ENCODE measurements around the gene MAGI2.

DNA sequence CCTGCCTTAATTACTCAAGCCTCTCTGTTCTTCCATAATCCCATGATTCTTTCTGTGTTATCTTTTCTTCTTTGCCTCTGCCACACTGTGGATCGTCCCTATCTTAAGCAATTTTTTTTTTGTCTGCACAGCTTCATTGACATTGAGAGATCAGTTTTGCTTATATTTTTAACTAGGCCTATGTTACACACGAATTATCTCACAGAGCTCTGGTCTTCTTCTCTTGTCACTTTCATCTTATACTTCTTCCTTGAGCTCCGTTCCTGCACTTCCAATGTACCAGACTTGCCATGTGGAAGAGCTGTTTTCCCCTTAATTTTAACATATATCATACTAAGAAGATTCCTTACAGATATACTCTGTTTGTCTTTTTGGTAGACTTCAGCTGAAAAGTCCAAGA lies 106.1 kb downstream of the MAGI2 start:
- TF ChIP-seq, protein P1, sequence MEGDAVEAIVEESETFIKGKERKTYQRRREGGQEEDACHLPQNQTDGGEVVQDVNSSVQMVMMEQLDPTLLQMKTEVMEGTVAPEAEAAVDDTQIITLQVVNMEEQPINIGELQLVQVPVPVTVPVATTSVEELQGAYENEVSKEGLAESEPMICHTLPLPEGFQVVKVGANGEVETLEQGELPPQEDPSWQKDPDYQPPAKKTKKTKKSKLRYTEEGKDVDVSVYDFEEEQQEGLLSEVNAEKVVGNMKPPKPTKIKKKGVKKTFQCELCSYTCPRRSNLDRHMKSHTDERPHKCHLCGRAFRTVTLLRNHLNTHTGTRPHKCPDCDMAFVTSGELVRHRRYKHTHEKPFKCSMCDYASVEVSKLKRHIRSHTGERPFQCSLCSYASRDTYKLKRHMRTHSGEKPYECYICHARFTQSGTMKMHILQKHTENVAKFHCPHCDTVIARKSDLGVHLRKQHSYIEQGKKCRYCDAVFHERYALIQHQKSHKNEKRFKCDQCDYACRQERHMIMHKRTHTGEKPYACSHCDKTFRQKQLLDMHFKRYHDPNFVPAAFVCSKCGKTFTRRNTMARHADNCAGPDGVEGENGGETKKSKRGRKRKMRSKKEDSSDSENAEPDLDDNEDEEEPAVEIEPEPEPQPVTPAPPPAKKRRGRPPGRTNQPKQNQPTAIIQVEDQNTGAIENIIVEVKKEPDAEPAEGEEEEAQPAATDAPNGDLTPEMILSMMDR (IDR thresholded peaks at IDR 0.05; ENCODE audit: insufficient read depth, low read depth, low read length) = no peak
- TF ChIP-seq EZH2 (IDR thresholded peaks at IDR 0.05; ENCODE audit: insufficient read depth, low read length) = no peak

Measured in astrocyte (in vitro differentiated cells and primary cell).